Islet precursor cell (in vitro differentiated cells): ENCODE results near the gene ZBED2.
"Not testable (repeated sequence)": the region's sequence is repeated elsewhere in the genome, so short reads cannot be mapped to it uniquely, and the experiment has no call there.

ENCODE experiments used
- DNase-seq: peaks from one replicate; pipeline ENCODE4 v3.0.0-alpha.2; 2018

The ZBED2 gene

GRCh38 chr3:111595232-111595631 lies at the start of gene ZBED2:
Gene ZBED2 (minus strand): TSS chr3:111595346. CDS start chr3:111594201, 1,145 bp downstream.
- peak; percentile 64 for DNase-seq

GRCh38 chr3:111639316-111639715 lies 44.2 kb upstream of the ZBED2 start:
- no peak for DNase-seq

- DNase-seq, result no peak
Observed at GRCh38 chr3:111636366-111636885, 41.3 kb upstream of the ZBED2 start.

GRCh38 chr3:111635403-111635802 lies 40.3 kb upstream of the ZBED2 start:
- DNase-seq, result no peak

- DNase-seq, result not testable (repeated sequence)
Observed at GRCh38 chr3:111630638-111631037, 35.5 kb upstream of the ZBED2 start.

- DNase-seq, result not testable (repeated sequence)
Observed at GRCh38 chr3:111629018-111629417, 33.9 kb upstream of the ZBED2 start.

- peak; percentile 63 for DNase-seq
Observed at GRCh38 chr3:111627092-111627491, 31.9 kb upstream of the ZBED2 start.

GRCh38 chr3:111621535-111621934 lies 26.4 kb upstream of the ZBED2 start:
- DNase-seq, result no peak

- DNase-seq, result peak; percentile 76
Observed at GRCh38 chr3:111619833-111620232, 24.7 kb upstream of the ZBED2 start.

GRCh38 chr3:111618945-111619344 lies 23.8 kb upstream of the ZBED2 start:
- DNase-seq, result no peak

GRCh38 chr3:111617912-111618601 lies 22.9 kb upstream of the ZBED2 start:
- no peak for DNase-seq

GRCh38 chr3:111617406-111617805 lies 22.3 kb upstream of the ZBED2 start:
- no peak for DNase-seq

GRCh38 chr3:111616417-111617105 lies 21.4 kb upstream of the ZBED2 start:
- DNase-seq, result no peak

GRCh38 chr3:111615880-111616279 lies 20.7 kb upstream of the ZBED2 start:
- no peak for DNase-seq

- DNase-seq, result no peak
Observed at GRCh38 chr3:111613294-111613693, 18.1 kb upstream of the ZBED2 start.

GRCh38 chr3:111610612-111611054 lies 15.5 kb upstream of the ZBED2 start:
- no peak for DNase-seq

GRCh38 chr3:111610189-111610588 lies 15.0 kb upstream of the ZBED2 start:
- no peak for DNase-seq

- DNase-seq, result no peak
Observed at GRCh38 chr3:111609700-111610099, 14.6 kb upstream of the ZBED2 start.

GRCh38 chr3:111608383-111608782 lies 13.2 kb upstream of the ZBED2 start:
- no peak for DNase-seq

GRCh38 chr3:111607240-111607920 lies 12.2 kb upstream of the ZBED2 start:
- no peak for DNase-seq

- no peak for DNase-seq
Observed at GRCh38 chr3:111605493-111605892, 10.3 kb upstream of the ZBED2 start.

GRCh38 chr3:111605018-111605417 lies 9.9 kb upstream of the ZBED2 start:
- no peak for DNase-seq

- DNase-seq, result no peak
Observed at GRCh38 chr3:111604119-111604518, 9.0 kb upstream of the ZBED2 start.

- no peak for DNase-seq
Observed at GRCh38 chr3:111603679-111604078, 8.5 kb upstream of the ZBED2 start.
